ENCODE results near the gene RPUSD1. TPM values are rescaled to one million over a fixed set of nuclear protein-coding genes. Genes with fewer than 3 reads are reported as not detected.

Gene RPUSD1
- total and polyA plus RNA-seq, 12 donors = 5.8 to 23.3 (median 8.2) TPM

- Histone ChIP-seq H3K4me1 (peaks cover 12 to 37% (median 24%) of the 10 kb centered on the region in 9 donors), H3K27me3 (peaks cover 0 to under 1% (median 0%) of the 10 kb centered on the region in 7 donors), H3K4me3 (peak within 1 kb of the TSS; percentile 81 to 99 (median 94)), H3K36me3 (peaks cover 0 to 29% (median 0%) of the 10 kb centered on the region in 9 donors), H3K9me3 (no peaks in the 10 kb centered on the region), H3K27ac (peak within 1 kb of the TSS in 9 of 10 donors; percentile 59 to 88 (median 78))
- intact Hi-C loops (cut with DNase I) = loop anchor here in 5 of 10 donors (2.0 to 5.0 kb wide), 3 partner anchors 46 to 76 kb away; partner anchors contain the start of genes CIAO3 (in 1 of the 5) and METRN (in 1 of the 5)
- ATAC-seq = peak; percentile 80 to 97 (median 94)
- peak; percentile 90 to 94 for DNase-seq
- WGBS, 2 donors = 0 to 1% methylated on average over 92 to 97 of the region's 97 CpGs
- TF ChIP-seq, protein P1, sequence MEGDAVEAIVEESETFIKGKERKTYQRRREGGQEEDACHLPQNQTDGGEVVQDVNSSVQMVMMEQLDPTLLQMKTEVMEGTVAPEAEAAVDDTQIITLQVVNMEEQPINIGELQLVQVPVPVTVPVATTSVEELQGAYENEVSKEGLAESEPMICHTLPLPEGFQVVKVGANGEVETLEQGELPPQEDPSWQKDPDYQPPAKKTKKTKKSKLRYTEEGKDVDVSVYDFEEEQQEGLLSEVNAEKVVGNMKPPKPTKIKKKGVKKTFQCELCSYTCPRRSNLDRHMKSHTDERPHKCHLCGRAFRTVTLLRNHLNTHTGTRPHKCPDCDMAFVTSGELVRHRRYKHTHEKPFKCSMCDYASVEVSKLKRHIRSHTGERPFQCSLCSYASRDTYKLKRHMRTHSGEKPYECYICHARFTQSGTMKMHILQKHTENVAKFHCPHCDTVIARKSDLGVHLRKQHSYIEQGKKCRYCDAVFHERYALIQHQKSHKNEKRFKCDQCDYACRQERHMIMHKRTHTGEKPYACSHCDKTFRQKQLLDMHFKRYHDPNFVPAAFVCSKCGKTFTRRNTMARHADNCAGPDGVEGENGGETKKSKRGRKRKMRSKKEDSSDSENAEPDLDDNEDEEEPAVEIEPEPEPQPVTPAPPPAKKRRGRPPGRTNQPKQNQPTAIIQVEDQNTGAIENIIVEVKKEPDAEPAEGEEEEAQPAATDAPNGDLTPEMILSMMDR (IDR thresholded peaks at IDR 0.05) = no peak
These were observed 382 bp upstream of the RPUSD1 start, which contains the start of gene CHTF18 for GRCh38 chr16:788399-789126. Gene CHTF18 (plus strand): TSS chr16:788620. CDS start chr16:788685, 65 bp downstream.

DNA sequence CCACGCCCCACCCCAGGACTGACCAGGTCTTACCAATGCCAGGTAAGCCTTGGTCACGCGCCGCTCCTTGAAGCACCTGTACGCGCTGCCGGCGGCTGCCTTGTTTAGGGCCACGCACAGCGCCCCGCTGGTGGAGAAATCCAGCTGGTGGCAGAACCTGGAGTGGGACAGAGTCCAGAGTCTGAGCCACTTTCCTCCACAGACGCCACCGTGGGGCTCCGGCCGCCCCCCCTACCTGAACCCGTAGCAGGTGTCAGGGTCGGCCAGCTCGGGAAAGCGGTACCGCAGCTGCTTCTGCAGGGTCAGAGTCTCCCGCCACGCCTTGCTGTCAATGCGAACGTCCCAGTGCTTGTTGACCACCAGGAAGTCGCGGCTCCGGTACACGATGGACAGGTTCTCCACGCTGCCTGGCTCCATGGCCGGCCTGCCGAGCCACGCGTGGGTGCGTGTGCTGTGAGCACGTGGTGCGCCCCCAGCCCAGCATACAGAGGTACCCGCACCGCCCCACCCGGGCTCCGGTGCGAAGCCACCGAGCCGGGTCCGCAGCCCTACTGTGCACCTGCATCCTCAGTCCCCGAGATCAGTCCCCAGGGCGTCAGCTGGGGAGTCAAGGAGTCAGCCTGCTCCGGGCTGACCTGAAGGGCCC is 737 bp downstream of the RPUSD1 start:
- Histone ChIP-seq H3K27ac (peak overlapping the region in 9 of 10 donors; percentile 59 to 88 (median 78)), H3K4me1 (peaks cover 12 to 40% (median 26%) of the 10 kb centered on the region in 9 donors), H3K27me3 (peaks cover 0 to 11% (median 8%) of the 10 kb centered on the region in 7 donors), H3K36me3 (peaks cover 0 to 26% (median 0%) of the 10 kb centered on the region in 9 donors), H3K4me3 (peak overlapping the region; percentile 70 to 99 (median 94)), H3K9me3 (no peaks in the 10 kb centered on the region)
- 35 to 42% methylated on average over 43 to 47 of the region's 47 CpGs for WGBS, 2 donors
- intact Hi-C loops (cut with DNase I) = loop anchor here in 5 of 10 donors (2.0 to 5.0 kb wide), 3 partner anchors 45 to 77 kb away; partner anchors contain the start of gene CIAO3 (in 1 of the 5)
- ATAC-seq (no peak), DNase-seq (no peak)
- TF ChIP-seq, protein P1 (IDR thresholded peaks at IDR 0.05) = no peak

DNA sequence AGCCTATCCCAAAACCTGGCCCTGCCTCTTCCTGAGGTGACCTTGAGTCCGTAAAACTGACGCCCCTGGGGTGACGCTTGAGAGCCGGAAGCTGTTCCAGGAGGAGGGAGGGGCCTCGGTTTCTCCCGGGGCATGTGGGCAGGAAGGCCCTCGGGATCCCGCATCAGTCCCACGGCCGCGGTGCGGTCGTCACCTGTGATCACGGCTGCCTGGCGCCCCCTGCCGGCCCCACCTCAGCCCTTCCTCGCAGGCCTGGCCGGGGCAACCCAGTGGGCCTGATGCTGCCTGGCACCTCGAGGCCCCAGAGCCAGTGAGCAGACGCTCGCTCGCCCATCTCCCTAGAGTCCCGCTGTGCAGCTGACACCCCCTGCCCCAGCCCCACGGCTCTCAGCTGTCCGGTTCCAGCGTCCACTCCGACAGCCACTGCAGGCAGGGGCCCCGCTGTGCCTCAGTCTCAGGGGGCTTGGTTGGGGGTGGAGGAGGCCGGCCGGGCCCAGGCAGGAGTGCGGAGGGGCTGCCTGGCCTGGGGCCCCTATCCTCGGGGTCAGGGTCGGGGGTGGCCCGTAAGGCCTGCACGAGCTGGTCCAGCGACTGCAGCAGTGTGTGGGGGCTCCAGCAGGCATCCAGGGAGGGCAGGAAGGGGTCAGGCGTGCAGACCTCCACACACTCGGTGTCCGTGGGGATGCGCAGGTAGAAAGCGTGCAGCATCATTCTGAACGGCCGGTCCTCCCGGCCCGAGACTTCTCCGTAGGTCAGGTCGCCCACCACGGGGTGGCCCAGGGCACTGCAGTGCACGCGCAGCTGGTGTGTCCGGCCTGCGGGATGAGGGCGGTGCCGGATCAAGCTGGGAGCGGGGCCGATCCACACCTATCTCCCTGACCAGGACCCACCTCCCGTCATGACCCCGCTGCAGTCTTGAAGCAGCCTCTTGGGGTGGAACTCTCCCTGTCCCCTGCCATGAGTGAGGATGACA is 2.3 kb downstream of the RPUSD1 start:
- peak; percentile 31 to 75 for DNase-seq
- Histone ChIP-seq H3K4me3 (no peak overlapping the region), H3K4me1 (peaks cover 12 to 40% (median 26%) of the 10 kb centered on the region in 9 donors), H3K9me3 (no peaks in the 10 kb centered on the region), H3K27me3 (peaks cover 4 to 27% (median 23%) of the 10 kb centered on the region in 7 donors), H3K36me3 (peaks cover 0 to 17% (median 0%) of the 10 kb centered on the region in 9 donors), H3K27ac (no peak overlapping the region)
- intact Hi-C loops (cut with DNase I) = loop anchor here in 8 of 10 donors (1.0 to 5.0 kb wide), 4 partner anchors 44 to 75 kb away; partner anchors contain the start of gene CIAO3 (in 1 of the 8)
- peak in 3 of 8 donors; percentile 14 to 43 (median 34) for ATAC-seq
- TF ChIP-seq, protein P1 (IDR thresholded peaks at IDR 0.05) = peak in 8 of 9 donors; percentile 55 to 85 (median 72)
- 65 to 66% methylated on average over 58 of the region's 58 CpGs for WGBS, 2 donors

Measured in heart right ventricle (tissue), 16 donors.